ENCODE measurements around the gene NLRX1. TPM values are rescaled to one million over a fixed set of nuclear protein-coding genes. Genes with fewer than 3 reads are reported as not detected.
"Not testable (repeated sequence)": the region's sequence is repeated elsewhere in the genome, so short reads cannot be mapped to it uniquely, and the experiment has no call there.

Gene NLRX1
- total RNA-seq, 1 experiment from 2014 or later, result 21.4 TPM

GRCh38 chr11:119196833-119197483 lies 28.4 kb downstream of the NLRX1 start (continued):
- TF ChIP-seq CTCF (IDR thresholded peaks at IDR 0.05 in 2 of 3, conservative IDR thresholded peaks at IDR 0.05 in 1 of 3; ENCODE audit: borderline replicate concordance in 1 of 3, insufficient read depth in 1 of 3, low read depth in 2 of 3, low read length in 2 of 3) (peak; percentile 74 to 93 (median 87); a peak in 5 of 6 replicates), ATF3 (IDR thresholded peaks at IDR 0.05) (no peak), TCF7L2 (IDR thresholded peaks at IDR 0.05; ENCODE audit: borderline replicate concordance, extremely low read depth, insufficient read depth, insufficient read length) (no peak)

- Histone ChIP-seq H4K20me1 (ENCODE audit: insufficient read depth) (no peaks in the 10 kb centered on the region), H3K27me3 (ENCODE audit: insufficient read depth, low read length) (no peaks in the 10 kb centered on the region), H3K4me1 (ENCODE audit: control insufficient read depth in 1 of 2, insufficient read depth in 2 of 2, low read length in 2 of 2) (peaks cover 8 to 17% of the 10 kb centered on the region in 2 experiments; a peak in 2 of 4 replicates), H2AFZ (ENCODE audit: low read depth, low read length, poor library complexity, severe bottlenecking) (no peak overlapping the region), H3K4me3 (replicated peaks in 1 of 2; ENCODE audit: low read depth in 1 of 2, low read length in 2 of 2) (no peak overlapping the region), H3K9me3 (ENCODE audit: control insufficient read depth in 1 of 2, insufficient read depth in 1 of 2, low read depth in 1 of 2, low read length in 2 of 2) (no peaks in the 10 kb centered on the region), H3K79me2 (ENCODE audit: insufficient read depth, low read length) (no peaks in the 10 kb centered on the region), H3K9me2 (ENCODE audit: insufficient read depth) (no peaks in the 10 kb centered on the region), H3K4me2 (ENCODE audit: low read length) (no peak overlapping the region), H3K9ac (ENCODE audit: low read length) (no peak overlapping the region), H3K27ac (ENCODE audit: low read depth, low read length) (no peak overlapping the region), H3K36me3 (ENCODE audit: control insufficient read depth in 1 of 2, insufficient read depth in 2 of 2, low read length in 2 of 2) (no peaks in the 10 kb centered on the region)
- ATAC-seq (no peak), DNase-seq (ENCODE audit: low read depth, low spot score) (no peak)
- no peak for TF ChIP-seq CEBPB (IDR thresholded peaks at IDR 0.05; ENCODE audit: low read depth)
- no peak for TF ChIP-seq RAD21 (IDR thresholded peaks at IDR 0.05; ENCODE audit: low read depth)
- TF ChIP-seq POLR2A (IDR thresholded peaks at IDR 0.05; ENCODE audit: borderline replicate concordance, extremely low read depth, insufficient read depth, insufficient read length), result no peak
- no peak for TF ChIP-seq ZBTB33 (IDR thresholded peaks at IDR 0.05; ENCODE audit: extremely low read depth, insufficient replicate concordance, low read length)
- TF ChIP-seq TCF7L2 (IDR thresholded peaks at IDR 0.05; ENCODE audit: borderline replicate concordance, extremely low read depth, insufficient read depth, insufficient read length), result no peak
- no peak for TF ChIP-seq JUND (IDR thresholded peaks at IDR 0.05)
- TF ChIP-seq ELF1 (IDR thresholded peaks at IDR 0.05; ENCODE audit: borderline replicate concordance, low read depth), result no peak
- intact Hi-C loops (cut with micrococcal nuclease), result no loop called here
- BruUV-seq (replicated peaks), result no TSS peak
- POLR2A ChIA-PET, result no interaction called here
- RAD21 ChIA-PET (ENCODE audit: low non-redundant PET in 1 of 2, low total read pairs in 2 of 2, uncharacterized antibody in 2 of 2, unreplicated experiment in 2 of 2), result no interaction called here
- CTCF ChIA-PET, result no interaction called here
Observed at GRCh38 chr11:119198925-119199324, 30.4 kb downstream of the NLRX1 start.

GRCh38 chr11:119201236-119201635 lies 32.7 kb downstream of the NLRX1 start:
- intact Hi-C loops (cut with micrococcal nuclease); H3K9me2 ChIP-seq (ENCODE audit: insufficient read depth); H3K27me3 ChIP-seq (ENCODE audit: insufficient read depth, low read length); H2AFZ ChIP-seq (ENCODE audit: low read depth, low read length, poor library complexity, severe bottlenecking); H3K4me3 ChIP-seq (replicated peaks in 1 of 2; ENCODE audit: low read depth in 1 of 2, low read length in 2 of 2); H3K36me3 ChIP-seq (ENCODE audit: control insufficient read depth in 1 of 2, insufficient read depth in 2 of 2, low read length in 2 of 2); H3K79me2 ChIP-seq (ENCODE audit: insufficient read depth, low read length); H4K20me1 ChIP-seq (ENCODE audit: insufficient read depth); POLR2A ChIA-PET; DNase-seq (ENCODE audit: low read depth, low spot score); H3K9me3 ChIP-seq (ENCODE audit: control insufficient read depth in 1 of 2, insufficient read depth in 1 of 2, low read depth in 1 of 2, low read length in 2 of 2); H3K27ac ChIP-seq (ENCODE audit: low read depth, low read length); H3K4me2 ChIP-seq (ENCODE audit: low read length); CTCF ChIA-PET; H3K9ac ChIP-seq (ENCODE audit: low read length); BruUV-seq (replicated peaks); ATAC-seq: not testable (repeated sequence)
- RAD21 ChIA-PET (ENCODE audit: low non-redundant PET in 1 of 2, low total read pairs in 2 of 2, uncharacterized antibody in 2 of 2, unreplicated experiment in 2 of 2), result interaction anchor here in 1 of 2 experiments (0.7 kb wide), 1 partner anchor 8 kb away, joined by 3 read pairs; no protein-coding TSS in a partner anchor
- peaks cover 7 to 16% of the 10 kb centered on the region in 2 experiments for H3K4me1 ChIP-seq (ENCODE audit: control insufficient read depth in 1 of 2, insufficient read depth in 2 of 2, low read length in 2 of 2)

Measured in HCT116 (cell line).